ENCODE data around the gene EGFR.
"Not testable (repeated sequence)": the region's sequence is repeated elsewhere in the genome, so short reads cannot be mapped to it uniquely, and the experiment has no call there.

EGFR gene

GRCh38 chr7:55160539-55160938 is 141.7 kb downstream of the EGFR start:
- no peak for TF ChIP-seq CTCF (IDR thresholded peaks at IDR 0.05; ENCODE audit: borderline replicate concordance, insufficient read depth, low read depth, low read length)
- no peak overlapping the region for H3K4me3 ChIP-seq (ENCODE audit: low read depth, low read length)

- TF ChIP-seq CTCF (IDR thresholded peaks at IDR 0.05; ENCODE audit: borderline replicate concordance, insufficient read depth, low read depth, low read length) = no peak
- H3K4me3 ChIP-seq (ENCODE audit: low read depth, low read length) = no peak overlapping the region
Observed at GRCh38 chr7:55161154-55161687, 142.4 kb downstream of the EGFR start.

- no peak for TF ChIP-seq CTCF (IDR thresholded peaks at IDR 0.05; ENCODE audit: borderline replicate concordance, insufficient read depth, low read depth, low read length)
- H3K4me3 ChIP-seq (ENCODE audit: low read depth, low read length) = no peak overlapping the region
Observed at GRCh38 chr7:55162476-55162875, 143.7 kb downstream of the EGFR start.

- no peak for TF ChIP-seq CTCF (IDR thresholded peaks at IDR 0.05; ENCODE audit: borderline replicate concordance, insufficient read depth, low read depth, low read length)
- no peak overlapping the region for H3K4me3 ChIP-seq (ENCODE audit: low read depth, low read length)
Observed at GRCh38 chr7:55163733-55164132, 144.9 kb downstream of the EGFR start.

DNA sequence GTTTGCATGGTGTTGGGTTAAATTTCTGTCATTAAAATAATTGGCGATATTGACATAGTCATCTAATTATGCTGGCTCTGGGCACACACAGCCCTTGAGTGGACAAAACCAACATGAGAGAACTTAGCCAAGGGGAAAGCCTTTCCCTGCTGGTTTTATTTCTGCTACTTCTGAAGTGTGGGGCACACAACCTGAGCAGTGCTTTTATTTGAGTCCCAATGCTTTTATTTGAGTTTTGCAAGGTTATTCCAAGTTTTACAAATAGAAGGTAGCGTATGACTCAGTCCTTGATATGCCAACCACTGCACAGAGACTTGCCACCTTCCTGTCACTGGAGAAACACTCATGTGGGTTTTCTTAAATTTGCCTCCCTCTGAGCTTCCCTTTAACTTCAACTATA is 145.7 kb downstream of the EGFR start:
- no peak overlapping the region for H3K4me3 ChIP-seq (ENCODE audit: low read depth, low read length)
- no peak for TF ChIP-seq CTCF (IDR thresholded peaks at IDR 0.05; ENCODE audit: borderline replicate concordance, insufficient read depth, low read depth, low read length)

- no peak overlapping the region for H3K4me3 ChIP-seq (ENCODE audit: low read depth, low read length)
- TF ChIP-seq CTCF (IDR thresholded peaks at IDR 0.05; ENCODE audit: borderline replicate concordance, insufficient read depth, low read depth, low read length) = no peak
Observed at GRCh38 chr7:55165176-55165861, 146.5 kb downstream of the EGFR start.

GRCh38 chr7:55167296-55167695 is 148.5 kb downstream of the EGFR start:
- H3K4me3 ChIP-seq (ENCODE audit: low read depth, low read length) = not testable (repeated sequence)

Measured in GM12875 (cell line).